Endothelial cell of umbilical vein (primary cell): ENCODE measurements around the gene SMG5.

ENCODE experiments used
- EZH2 ChIP-seq: IDR thresholded peaks from 2 replicates; pipeline ENCODE4 v1.6.1; 2012; ENCODE audit warnings: borderline replicate concordance, low read depth, mild to moderate bottlenecking, moderate library complexity, low read length, inconsistent platforms; ENCODE audit not compliant: severe bottlenecking
- FOS ChIP-seq: IDR thresholded peaks from 2 replicates; pipeline ENCODE4 v1.6.1; 2011; ENCODE audit warnings: mild to moderate bottlenecking, low read length, moderate library complexity, borderline replicate concordance; ENCODE audit not compliant: insufficient read depth
- GATA2 ChIP-seq: IDR thresholded peaks from 2 replicates; pipeline ENCODE4 v1.7.0; 2011; ENCODE audit warnings: low read depth, mild to moderate bottlenecking, moderate library complexity, mixed read lengths, low read length; ENCODE audit not compliant: insufficient read length, insufficient read depth
- JUN ChIP-seq: IDR thresholded peaks from 2 replicates; pipeline ENCODE4 v1.6.1; 2011; ENCODE audit warnings: borderline replicate concordance, low read depth; ENCODE audit not compliant: insufficient read length, insufficient read depth
- POLR2A ChIP-seq: IDR thresholded peaks from 2 replicates; pipeline ENCODE4 v1.6.1; 2012; ENCODE audit warnings: low read depth, mild to moderate bottlenecking, control low read depth, low read length
- POLR2AphosphoS5 ChIP-seq: IDR thresholded peaks from 2 replicates; pipeline ENCODE4 v1.6.1; 2012; ENCODE audit warnings: low read depth, mild to moderate bottlenecking, control low read depth, low read length, moderate library complexity; ENCODE audit not compliant: insufficient read depth
- TF ChIP-seq, protein P1 (sequence below), 2 donors: IDR thresholded peaks; 1 replicate in 1 of 2; 2 replicates in 1 of 2; pipeline ENCODE4 v1.5.1; 2011; ENCODE audit warnings: low read length in 2 of 2, mild to moderate bottlenecking in 2 of 2, moderate library complexity in 2 of 2, control low read depth in 1 of 2, inconsistent platforms in 1 of 2, low read depth in 1 of 2; ENCODE audit not compliant: insufficient read depth in 1 of 2; ENCODE audit errors: extremely low read depth in 1 of 2
- TF ChIP-seq, protein P2 (sequence below): IDR thresholded peaks from 2 replicates; pipeline ENCODE4 v1.6.1; 2011; ENCODE audit not compliant: insufficient read depth, insufficient read length

DNA sequence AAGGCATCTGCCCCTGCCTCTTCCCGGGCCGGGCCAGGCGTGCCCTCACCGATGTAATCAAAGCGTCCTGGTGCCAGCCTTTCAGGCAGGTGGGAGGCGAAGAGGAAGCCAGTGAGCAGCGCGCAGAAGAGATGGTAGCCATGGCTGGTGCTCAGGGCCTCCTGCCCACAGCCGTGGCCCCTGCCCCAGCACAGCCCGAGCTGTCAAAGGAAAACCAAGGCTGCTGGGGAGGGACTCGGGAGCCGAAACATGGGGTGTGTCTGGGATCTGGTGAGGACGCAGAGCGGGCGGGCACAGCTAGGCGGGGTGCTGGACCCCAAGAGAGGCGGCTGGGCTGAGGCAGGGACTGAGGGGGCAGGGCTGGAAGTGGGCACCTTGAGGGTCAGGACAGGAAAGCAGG lies 37.9 kb downstream of the SMG5 start:
- TF ChIP-seq, protein P1, sequence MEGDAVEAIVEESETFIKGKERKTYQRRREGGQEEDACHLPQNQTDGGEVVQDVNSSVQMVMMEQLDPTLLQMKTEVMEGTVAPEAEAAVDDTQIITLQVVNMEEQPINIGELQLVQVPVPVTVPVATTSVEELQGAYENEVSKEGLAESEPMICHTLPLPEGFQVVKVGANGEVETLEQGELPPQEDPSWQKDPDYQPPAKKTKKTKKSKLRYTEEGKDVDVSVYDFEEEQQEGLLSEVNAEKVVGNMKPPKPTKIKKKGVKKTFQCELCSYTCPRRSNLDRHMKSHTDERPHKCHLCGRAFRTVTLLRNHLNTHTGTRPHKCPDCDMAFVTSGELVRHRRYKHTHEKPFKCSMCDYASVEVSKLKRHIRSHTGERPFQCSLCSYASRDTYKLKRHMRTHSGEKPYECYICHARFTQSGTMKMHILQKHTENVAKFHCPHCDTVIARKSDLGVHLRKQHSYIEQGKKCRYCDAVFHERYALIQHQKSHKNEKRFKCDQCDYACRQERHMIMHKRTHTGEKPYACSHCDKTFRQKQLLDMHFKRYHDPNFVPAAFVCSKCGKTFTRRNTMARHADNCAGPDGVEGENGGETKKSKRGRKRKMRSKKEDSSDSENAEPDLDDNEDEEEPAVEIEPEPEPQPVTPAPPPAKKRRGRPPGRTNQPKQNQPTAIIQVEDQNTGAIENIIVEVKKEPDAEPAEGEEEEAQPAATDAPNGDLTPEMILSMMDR (IDR thresholded peaks at IDR 0.05; ENCODE audit: extremely low read depth in 1 of 2, insufficient read depth in 1 of 2, low read depth in 1 of 2, low read length in 2 of 2) = no peak
- TF ChIP-seq, protein P2, sequence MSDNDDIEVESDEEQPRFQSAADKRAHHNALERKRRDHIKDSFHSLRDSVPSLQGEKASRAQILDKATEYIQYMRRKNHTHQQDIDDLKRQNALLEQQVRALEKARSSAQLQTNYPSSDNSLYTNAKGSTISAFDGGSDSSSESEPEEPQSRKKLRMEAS = no peak
- TF ChIP-seq POLR2A (no peak), POLR2AphosphoS5 (no peak), EZH2 (no peak), FOS (no peak), GATA2 (no peak), JUN (no peak)
